Activated naive CD4-positive, alpha-beta T cell treated with anti-CD3 and anti-CD28 coated beads, Interleukin-2, amount 10 ng/mL, durations not matched to agents 7 days and 5 days (primary cell): ENCODE results near the gene MMADHC.

Source experiments
- CTCF ChIA-PET: fragments of 350-600 bp; sonication (Branson Sonifier 250); formaldehyde crosslinking; loops from one replicate; lab custom pipeline; 2021; ENCODE audit warnings: antibody characterized with exemption; lab: Charles Lee
- DNase-seq: peaks from one replicate; pipeline ENCODE4 v3.0.0-alpha.2; 2020
- H3K27ac Mint-ChIP-seq: one replicate; pipeline ENCODE4 v1.8.0; 2021; ENCODE audit warnings: mild to moderate bottlenecking, moderate library complexity, mixed read lengths
- H3K27me3 Mint-ChIP-seq: one replicate; pipeline ENCODE4 v1.8.0; 2021; ENCODE audit warnings: mild to moderate bottlenecking, mixed read lengths
- H3K36me3 Mint-ChIP-seq: one replicate; pipeline ENCODE4 v1.8.0; 2021; ENCODE audit warnings: mixed read lengths
- H3K4me1 Mint-ChIP-seq: one replicate; pipeline ENCODE4 v1.8.0; 2021; ENCODE audit warnings: mixed read lengths
- H3K4me3 Mint-ChIP-seq: one replicate; pipeline ENCODE4 v1.8.0; 2021; ENCODE audit warnings: mild to moderate bottlenecking, moderate library complexity, mixed read lengths
- H3K9me3 Mint-ChIP-seq: one replicate; pipeline ENCODE4 v1.8.0; 2021; ENCODE audit warnings: mixed read lengths

MMADHC gene

DNA sequence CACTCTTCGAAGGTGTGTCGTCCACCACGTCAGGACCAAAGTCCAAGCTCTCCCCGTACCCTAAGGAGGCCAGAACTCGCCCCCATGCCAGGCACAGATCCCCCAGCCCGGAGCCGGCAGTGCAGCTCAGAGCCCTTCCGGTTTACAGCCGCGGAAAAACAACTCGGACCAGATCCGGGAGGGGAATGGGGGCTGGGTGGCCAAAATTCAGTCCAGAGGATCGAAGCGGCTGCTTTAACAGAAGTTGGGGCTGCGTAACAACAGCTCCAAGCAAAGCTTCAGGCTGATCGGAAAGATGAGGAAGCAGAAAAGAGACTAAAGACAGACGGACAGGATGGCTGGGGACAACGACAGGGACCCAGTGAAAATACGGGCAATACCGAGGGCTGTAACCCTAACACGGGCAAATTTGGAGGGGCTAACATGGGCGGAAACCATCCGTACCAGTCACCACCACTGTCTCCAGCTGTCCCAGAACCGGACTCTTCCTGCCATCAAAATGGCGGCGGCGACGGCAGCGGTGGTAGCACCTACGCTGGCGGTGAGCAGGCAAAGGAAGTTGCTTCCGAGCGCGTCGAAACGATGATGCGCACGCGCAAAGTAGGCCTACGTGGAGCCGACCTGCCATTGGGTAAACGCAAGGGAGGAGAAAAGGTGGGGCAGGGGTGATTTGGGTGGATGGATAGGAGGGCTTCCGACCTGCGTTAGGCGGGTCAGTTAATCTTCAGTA lies at the start of gene MMADHC:
Gene MMADHC (minus strand): TSS at position 556 of the 730 bp plus-strand sequence. CDS start 678 bp downstream, outside the sequence.
- peaks cover 33% of the 10 kb centered on the region for H3K36me3 Mint-ChIP-seq
- peak within 1 kb of the TSS; percentile 99 for H3K27ac Mint-ChIP-seq
- CTCF ChIA-PET = interaction anchor here (1.0 to 1.8 kb wide), 5 partner anchors 10 to 569 kb away, joined by 3 to 6 read pairs (median 5); no protein-coding TSS in a partner anchor
- peaks cover 17% of the 10 kb centered on the region for H3K27me3 Mint-ChIP-seq
- H3K9me3 Mint-ChIP-seq = no peaks in the 10 kb centered on the region
- peaks cover 47% of the 10 kb centered on the region for H3K4me1 Mint-ChIP-seq
- peak within 1 kb of the TSS; percentile 94 for H3K4me3 Mint-ChIP-seq
- peak; percentile 95 for DNase-seq

- CTCF ChIA-PET = no interaction called here
- peaks cover 2% of the 10 kb centered on the region for H3K9me3 Mint-ChIP-seq
- H3K36me3 Mint-ChIP-seq = no peaks in the 10 kb centered on the region
- no peak overlapping the region for H3K27ac Mint-ChIP-seq
- H3K4me3 Mint-ChIP-seq = no peak overlapping the region
- no peak for DNase-seq
- no peaks in the 10 kb centered on the region for H3K27me3 Mint-ChIP-seq
- no peaks in the 10 kb centered on the region for H3K4me1 Mint-ChIP-seq
Measured at GRCh38 chr2:149634103-149634502, 46.5 kb upstream of the MMADHC start.

DNA sequence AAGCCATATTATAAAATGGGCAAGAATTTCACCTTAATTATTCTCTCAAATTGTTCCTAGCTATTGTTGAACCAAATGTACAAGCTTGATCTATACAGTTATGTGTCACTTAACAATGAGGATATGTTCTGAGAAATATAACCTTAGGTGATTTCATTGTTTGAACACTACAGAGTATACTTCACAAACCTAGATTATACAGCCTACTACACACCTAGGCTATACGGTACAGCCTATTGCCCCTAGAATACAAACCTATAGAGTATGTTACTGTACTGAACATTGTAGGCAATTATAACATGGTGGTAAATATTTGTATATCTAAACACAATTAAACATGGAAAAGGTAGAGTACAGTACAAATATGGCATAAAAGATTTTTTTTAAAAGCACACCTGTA lies 42.9 kb upstream of the MMADHC start:
- no peaks in the 10 kb centered on the region for H3K36me3 Mint-ChIP-seq
- H3K9me3 Mint-ChIP-seq = no peaks in the 10 kb centered on the region
- no peaks in the 10 kb centered on the region for H3K4me1 Mint-ChIP-seq
- no peaks in the 10 kb centered on the region for H3K27me3 Mint-ChIP-seq
- no peak overlapping the region for H3K4me3 Mint-ChIP-seq
- CTCF ChIA-PET = no interaction called here
- H3K27ac Mint-ChIP-seq = no peak overlapping the region
- no peak for DNase-seq

- peaks cover 4% of the 10 kb centered on the region for H3K27me3 Mint-ChIP-seq
- DNase-seq = no peak
- H3K27ac Mint-ChIP-seq = no peak overlapping the region
- no peaks in the 10 kb centered on the region for H3K36me3 Mint-ChIP-seq
- CTCF ChIA-PET = no interaction called here
- no peak overlapping the region for H3K4me3 Mint-ChIP-seq
- no peaks in the 10 kb centered on the region for H3K4me1 Mint-ChIP-seq
- H3K9me3 Mint-ChIP-seq = no peaks in the 10 kb centered on the region
Measured at GRCh38 chr2:149629026-149629425, 41.5 kb upstream of the MMADHC start.

DNA sequence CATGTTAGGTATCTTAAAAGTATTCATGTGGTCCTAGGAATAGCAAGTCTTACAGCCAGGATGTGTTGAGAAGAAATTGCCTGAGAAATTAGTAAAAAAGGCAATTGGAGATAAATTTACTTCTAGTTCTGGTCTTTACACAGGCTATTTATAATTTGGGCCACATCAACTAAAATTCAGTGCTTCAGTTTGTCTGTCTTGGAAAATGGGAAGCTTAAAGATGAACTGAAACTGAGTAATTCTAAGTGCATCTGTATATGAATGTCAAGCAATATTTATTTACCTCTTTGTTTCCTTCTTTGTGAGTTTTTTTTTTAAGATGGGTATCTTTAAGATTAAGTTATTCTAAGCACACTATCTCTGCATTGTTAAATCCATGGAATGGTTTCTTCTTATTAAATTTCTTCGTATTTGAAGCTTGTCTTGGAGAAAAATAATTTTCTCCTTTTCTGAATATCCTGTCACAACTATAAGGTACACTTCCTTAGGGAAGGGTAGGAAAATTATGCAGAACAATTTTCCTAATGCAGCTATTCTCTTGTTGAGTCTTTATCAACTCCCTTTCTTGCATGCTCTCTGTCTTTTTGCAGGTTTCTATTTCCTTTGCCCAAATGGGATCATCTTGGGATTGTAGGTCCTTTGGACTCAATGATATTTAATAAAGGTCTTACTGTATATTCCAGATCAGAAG lies 39.7 kb upstream of the MMADHC start:
- Mint-ChIP-seq H3K4me1 (no peaks in the 10 kb centered on the region), H3K4me3 (no peak overlapping the region), H3K27me3 (peaks cover 4% of the 10 kb centered on the region), H3K36me3 (no peaks in the 10 kb centered on the region), H3K9me3 (no peaks in the 10 kb centered on the region), H3K27ac (no peak overlapping the region)
- DNase-seq = no peak
- CTCF ChIA-PET = interaction anchor here (0.6 kb wide), 1 partner anchor 945 kb away, joined by 3 read pairs; no protein-coding TSS in a partner anchor

- no peaks in the 10 kb centered on the region for H3K36me3 Mint-ChIP-seq
- DNase-seq = no peak
- H3K9me3 Mint-ChIP-seq = no peaks in the 10 kb centered on the region
- CTCF ChIA-PET = no interaction called here
- no peak overlapping the region for H3K27ac Mint-ChIP-seq
- no peak overlapping the region for H3K4me3 Mint-ChIP-seq
- no peaks in the 10 kb centered on the region for H3K4me1 Mint-ChIP-seq
- peaks cover 4% of the 10 kb centered on the region for H3K27me3 Mint-ChIP-seq
Measured at GRCh38 chr2:149625671-149626070, 38.1 kb upstream of the MMADHC start.

GRCh38 chr2:149625271-149625670 lies 37.7 kb upstream of the MMADHC start:
- Mint-ChIP-seq H3K4me3 (no peak overlapping the region), H3K9me3 (no peaks in the 10 kb centered on the region), H3K27ac (no peak overlapping the region), H3K4me1 (no peaks in the 10 kb centered on the region), H3K36me3 (no peaks in the 10 kb centered on the region), H3K27me3 (peaks cover 4% of the 10 kb centered on the region)
- no peak for DNase-seq
- CTCF ChIA-PET = no interaction called here

DNA sequence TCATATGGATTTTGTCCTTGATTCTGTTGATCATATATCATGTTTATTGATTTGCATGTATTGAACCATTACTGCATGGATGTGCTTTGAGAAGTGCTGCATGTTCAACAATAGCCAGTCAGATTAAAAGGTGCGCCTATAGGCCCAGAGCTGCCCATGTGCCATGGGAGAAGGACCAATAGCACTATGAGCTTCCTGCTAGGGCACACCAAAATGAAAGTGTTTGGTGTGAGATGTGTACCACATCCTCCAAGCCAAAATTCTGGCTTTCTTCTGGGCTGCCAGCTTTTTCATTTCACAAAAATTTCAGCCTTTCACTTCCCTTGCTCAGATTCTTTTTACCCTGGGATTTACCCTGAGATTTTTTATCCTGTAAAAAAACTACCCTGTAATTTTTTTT lies 34.8 kb upstream of the MMADHC start:
- Mint-ChIP-seq H3K4me3 (no peak overlapping the region), H3K27ac (no peak overlapping the region), H3K9me3 (no peaks in the 10 kb centered on the region), H3K27me3 (peaks cover 4% of the 10 kb centered on the region), H3K4me1 (no peaks in the 10 kb centered on the region), H3K36me3 (no peaks in the 10 kb centered on the region)
- DNase-seq = no peak
- CTCF ChIA-PET = no interaction called here

GRCh38 chr2:149617476-149617875 lies 29.9 kb upstream of the MMADHC start:
- H3K4me3 Mint-ChIP-seq = no peak overlapping the region
- no peaks in the 10 kb centered on the region for H3K27me3 Mint-ChIP-seq
- no peaks in the 10 kb centered on the region for H3K9me3 Mint-ChIP-seq
- no peaks in the 10 kb centered on the region for H3K36me3 Mint-ChIP-seq
- DNase-seq = no peak
- CTCF ChIA-PET = interaction anchor here (1.1 kb wide), 1 partner anchor 19 kb away, joined by 4 read pairs; no protein-coding TSS in a partner anchor
- no peak overlapping the region for H3K27ac Mint-ChIP-seq
- no peaks in the 10 kb centered on the region for H3K4me1 Mint-ChIP-seq

- no peak overlapping the region for H3K4me3 Mint-ChIP-seq
- H3K4me1 Mint-ChIP-seq = no peaks in the 10 kb centered on the region
- CTCF ChIA-PET = interaction anchor here (1.1 kb wide), 1 partner anchor 19 kb away, joined by 4 read pairs; no protein-coding TSS in a partner anchor
- H3K27me3 Mint-ChIP-seq = no peaks in the 10 kb centered on the region
- no peaks in the 10 kb centered on the region for H3K9me3 Mint-ChIP-seq
- H3K27ac Mint-ChIP-seq = no peak overlapping the region
- no peaks in the 10 kb centered on the region for H3K36me3 Mint-ChIP-seq
- no peak for DNase-seq
Measured at GRCh38 chr2:149616681-149617456, 29.3 kb upstream of the MMADHC start.

GRCh38 chr2:149613704-149614103 lies 26.1 kb upstream of the MMADHC start:
- Mint-ChIP-seq H3K36me3 (no peaks in the 10 kb centered on the region), H3K27me3 (no peaks in the 10 kb centered on the region), H3K27ac (no peak overlapping the region), H3K4me3 (no peak overlapping the region), H3K9me3 (no peaks in the 10 kb centered on the region), H3K4me1 (no peaks in the 10 kb centered on the region)
- CTCF ChIA-PET = no interaction called here
- DNase-seq = no peak

- CTCF ChIA-PET = no interaction called here
- no peaks in the 10 kb centered on the region for H3K36me3 Mint-ChIP-seq
- H3K27ac Mint-ChIP-seq = no peak overlapping the region
- H3K27me3 Mint-ChIP-seq = peaks cover 3% of the 10 kb centered on the region
- H3K9me3 Mint-ChIP-seq = no peaks in the 10 kb centered on the region
- no peaks in the 10 kb centered on the region for H3K4me1 Mint-ChIP-seq
- H3K4me3 Mint-ChIP-seq = no peak overlapping the region
- DNase-seq = no peak
Measured at GRCh38 chr2:149612122-149612521, 24.5 kb upstream of the MMADHC start.

GRCh38 chr2:149611100-149611820 lies 23.7 kb upstream of the MMADHC start:
- Mint-ChIP-seq H3K27ac (no peak overlapping the region), H3K36me3 (no peaks in the 10 kb centered on the region), H3K9me3 (no peaks in the 10 kb centered on the region), H3K4me3 (no peak overlapping the region), H3K4me1 (no peaks in the 10 kb centered on the region), H3K27me3 (peaks cover 3% of the 10 kb centered on the region)
- DNase-seq = no peak
- CTCF ChIA-PET = no interaction called here
